ENCODE results near the gene PATE3.

PATE3 gene, protein sequence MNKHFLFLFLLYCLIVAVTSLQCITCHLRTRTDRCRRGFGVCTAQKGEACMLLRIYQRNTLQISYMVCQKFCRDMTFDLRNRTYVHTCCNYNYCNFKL

DNA sequence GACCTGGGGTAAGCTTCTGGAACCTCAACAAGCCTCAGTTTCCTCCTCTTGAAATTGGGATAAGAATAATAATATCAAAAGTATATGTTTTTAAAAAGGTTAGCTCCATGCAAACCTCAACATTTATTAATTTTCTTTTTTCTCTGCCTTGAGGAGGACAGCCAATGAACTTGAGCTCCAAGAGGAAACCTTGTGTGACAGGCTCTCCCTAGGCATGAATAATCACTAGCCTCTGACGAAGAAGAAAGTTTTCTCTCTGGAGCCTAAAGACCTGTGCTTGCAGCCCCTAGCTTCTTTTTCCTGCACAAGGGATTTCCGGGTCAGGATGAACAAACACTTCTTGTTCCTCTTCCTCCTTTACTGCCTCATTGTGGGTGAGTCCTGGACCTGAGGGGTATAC lies at the start of gene PATE3:
PATE3 (plus strand) TSS at position 301 of the 400 bp plus-strand sequence; CDS start at position 326, 25 bp downstream.
- TF ChIP-seq, protein P1, sequence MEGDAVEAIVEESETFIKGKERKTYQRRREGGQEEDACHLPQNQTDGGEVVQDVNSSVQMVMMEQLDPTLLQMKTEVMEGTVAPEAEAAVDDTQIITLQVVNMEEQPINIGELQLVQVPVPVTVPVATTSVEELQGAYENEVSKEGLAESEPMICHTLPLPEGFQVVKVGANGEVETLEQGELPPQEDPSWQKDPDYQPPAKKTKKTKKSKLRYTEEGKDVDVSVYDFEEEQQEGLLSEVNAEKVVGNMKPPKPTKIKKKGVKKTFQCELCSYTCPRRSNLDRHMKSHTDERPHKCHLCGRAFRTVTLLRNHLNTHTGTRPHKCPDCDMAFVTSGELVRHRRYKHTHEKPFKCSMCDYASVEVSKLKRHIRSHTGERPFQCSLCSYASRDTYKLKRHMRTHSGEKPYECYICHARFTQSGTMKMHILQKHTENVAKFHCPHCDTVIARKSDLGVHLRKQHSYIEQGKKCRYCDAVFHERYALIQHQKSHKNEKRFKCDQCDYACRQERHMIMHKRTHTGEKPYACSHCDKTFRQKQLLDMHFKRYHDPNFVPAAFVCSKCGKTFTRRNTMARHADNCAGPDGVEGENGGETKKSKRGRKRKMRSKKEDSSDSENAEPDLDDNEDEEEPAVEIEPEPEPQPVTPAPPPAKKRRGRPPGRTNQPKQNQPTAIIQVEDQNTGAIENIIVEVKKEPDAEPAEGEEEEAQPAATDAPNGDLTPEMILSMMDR (IDR thresholded peaks at IDR 0.05) = no peak

DNA sequence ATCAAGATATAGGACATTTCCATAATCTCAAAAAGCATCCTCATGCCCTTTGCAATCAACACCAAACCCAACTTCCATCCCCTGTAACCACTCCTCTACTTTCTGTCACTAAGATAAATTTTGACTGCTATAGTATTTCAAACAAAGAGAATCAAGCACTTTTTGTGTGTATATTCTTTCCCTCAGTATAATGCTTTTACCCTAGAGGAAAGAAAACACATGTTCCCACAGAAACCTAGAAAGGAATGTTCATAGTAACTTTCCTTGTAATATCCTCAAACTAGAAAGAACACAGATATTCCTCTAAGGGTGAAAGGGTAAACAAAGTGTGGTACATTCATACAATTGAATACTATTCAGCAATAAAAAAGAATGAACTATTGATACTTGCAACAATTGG lies 47.3 kb upstream of the PATE3 start:
- TF ChIP-seq, protein P1 (IDR thresholded peaks at IDR 0.05) = no peak

- TF ChIP-seq, protein P1 (IDR thresholded peaks at IDR 0.05) = no peak
Measured at GRCh38 chr11:125743681-125744080, 44.2 kb upstream of the PATE3 start.

- TF ChIP-seq, protein P1 (IDR thresholded peaks at IDR 0.05) = no peak
Measured at GRCh38 chr11:125745979-125746378, 41.9 kb upstream of the PATE3 start, which contains the start of gene PATE1. Gene PATE1, plus strand, starts transcription at chr11:125746279. Its CDS starts 26 bp downstream, at chr11:125746305.

DNA sequence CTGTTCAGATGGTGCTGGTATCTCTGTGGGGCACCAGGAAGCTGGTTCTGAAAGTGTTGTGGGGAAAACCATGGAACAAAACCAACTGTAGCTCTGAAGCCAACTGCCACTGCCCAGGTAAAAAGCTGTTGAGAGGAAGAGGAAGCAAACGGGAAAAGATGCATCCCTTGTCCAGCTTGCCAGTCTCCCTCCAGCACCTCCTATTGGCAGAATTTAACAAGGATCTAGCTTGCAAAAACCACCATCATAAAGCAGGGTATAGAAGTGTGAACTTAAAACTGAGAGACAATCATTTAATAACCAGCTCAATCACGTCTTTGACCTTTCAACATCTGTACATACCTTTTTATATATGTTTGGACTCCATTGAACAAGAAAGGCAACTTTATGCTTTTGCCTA lies 37.3 kb upstream of the PATE3 start:
- TF ChIP-seq, protein P1 (IDR thresholded peaks at IDR 0.05) = no peak

- TF ChIP-seq, protein P1 (IDR thresholded peaks at IDR 0.05) = no peak
Measured at GRCh38 chr11:125756050-125756449, 31.9 kb upstream of the PATE3 start.

DNA sequence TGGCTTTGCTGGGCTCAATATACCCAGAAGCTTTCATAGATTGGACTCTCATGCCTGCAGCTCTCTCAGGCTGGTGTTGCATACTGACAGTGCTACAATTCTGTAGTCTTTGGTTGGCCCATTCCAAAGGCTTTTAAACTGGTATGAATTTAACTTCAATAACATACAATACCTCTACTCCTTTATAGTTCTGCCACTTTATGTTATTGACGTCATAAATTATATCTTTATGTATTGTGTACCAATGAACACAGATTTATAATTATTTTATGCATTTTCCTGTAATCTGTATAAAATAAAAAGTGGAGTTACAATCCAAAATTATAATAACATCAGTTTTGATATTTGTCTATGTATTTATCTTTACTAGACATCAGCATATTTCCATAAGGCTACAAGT lies 25.5 kb upstream of the PATE3 start:
- TF ChIP-seq, protein P1 (IDR thresholded peaks at IDR 0.05) = no peak

DNA sequence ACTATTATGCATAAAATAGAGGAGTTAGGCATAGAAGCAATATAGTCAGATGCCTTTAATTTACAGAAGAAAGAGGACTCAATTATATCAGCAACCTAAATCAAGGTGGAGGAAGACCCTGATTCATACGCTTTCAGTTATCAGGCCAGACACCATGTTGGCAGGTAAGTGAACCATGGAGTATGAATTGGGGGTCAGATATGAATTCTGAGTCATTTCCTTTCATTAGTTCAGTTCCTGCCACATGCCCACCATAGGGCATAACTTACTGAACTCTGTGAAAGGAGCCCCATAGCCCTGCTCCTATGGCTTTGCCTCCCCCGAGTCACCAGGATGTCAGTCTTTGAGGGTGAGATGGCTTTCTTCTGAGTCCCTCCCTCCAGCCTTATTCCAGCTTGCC lies 24.4 kb upstream of the PATE3 start:
- TF ChIP-seq, protein P1 (IDR thresholded peaks at IDR 0.05) = no peak
